Upper lobe of left lung (tissue), 4 donors: ENCODE data around the gene BPIFB3.

ENCODE experiments used
- EP300 ChIP-seq, 4 donors: sonication (generic); formaldehyde crosslinking; IDR thresholded peaks; one replicate each; pipeline ENCODE4 v1.5.1; 2017; ENCODE audit warnings: antibody characterized with exemption in 4 of 4, control low read depth in 2 of 4
- POLR2A ChIP-seq, 4 donors: fragments of 450-650 bp; IDR thresholded peaks; one replicate each; pipeline ENCODE4 v1.5.1; 2016 to 2017; ENCODE audit warnings: antibody characterized with exemption in 4 of 4, mild to moderate bottlenecking in 2 of 4
- POLR2AphosphoS5 ChIP-seq, 2 donors: sonication (generic); formaldehyde crosslinking; IDR thresholded peaks; one replicate each; pipeline ENCODE4 v1.5.1; 2017; ENCODE audit warnings: antibody characterized with exemption in 2 of 2
- TF ChIP-seq, protein P1 (sequence below), 6 experiments: fragments of 450-650 bp in 4 of 6; fragments of 200-600 bp in 2 of 6; sonication (generic) in 2 of 6; IDR thresholded peaks; one replicate each; pipeline ENCODE4 v1.5.1; 2016 to 2019; ENCODE audit warnings: antibody characterized with exemption in 6 of 6

DNA sequence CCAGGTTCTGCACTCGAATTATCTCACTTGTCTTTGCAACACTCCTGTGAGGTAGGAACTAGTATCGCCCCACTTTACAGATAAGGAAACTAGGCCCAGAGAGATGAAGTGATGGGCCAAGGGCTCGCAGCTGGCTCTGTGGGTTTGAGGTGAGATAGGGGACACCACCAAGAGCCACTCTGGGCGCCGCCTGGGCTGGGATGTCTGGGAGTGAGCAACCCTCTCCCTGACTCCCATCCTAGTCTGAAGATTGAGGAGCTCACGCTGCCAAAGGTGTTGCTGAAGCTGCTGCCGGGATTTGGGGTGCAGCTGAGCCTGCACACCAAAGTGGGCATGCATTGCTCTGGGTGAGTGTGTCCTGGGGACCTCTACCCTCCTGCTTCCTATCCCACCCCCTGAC is 5.4 kb downstream of the BPIFB3 start:
- no peak for TF ChIP-seq POLR2A (IDR thresholded peaks at IDR 0.05)
- TF ChIP-seq, protein P1, sequence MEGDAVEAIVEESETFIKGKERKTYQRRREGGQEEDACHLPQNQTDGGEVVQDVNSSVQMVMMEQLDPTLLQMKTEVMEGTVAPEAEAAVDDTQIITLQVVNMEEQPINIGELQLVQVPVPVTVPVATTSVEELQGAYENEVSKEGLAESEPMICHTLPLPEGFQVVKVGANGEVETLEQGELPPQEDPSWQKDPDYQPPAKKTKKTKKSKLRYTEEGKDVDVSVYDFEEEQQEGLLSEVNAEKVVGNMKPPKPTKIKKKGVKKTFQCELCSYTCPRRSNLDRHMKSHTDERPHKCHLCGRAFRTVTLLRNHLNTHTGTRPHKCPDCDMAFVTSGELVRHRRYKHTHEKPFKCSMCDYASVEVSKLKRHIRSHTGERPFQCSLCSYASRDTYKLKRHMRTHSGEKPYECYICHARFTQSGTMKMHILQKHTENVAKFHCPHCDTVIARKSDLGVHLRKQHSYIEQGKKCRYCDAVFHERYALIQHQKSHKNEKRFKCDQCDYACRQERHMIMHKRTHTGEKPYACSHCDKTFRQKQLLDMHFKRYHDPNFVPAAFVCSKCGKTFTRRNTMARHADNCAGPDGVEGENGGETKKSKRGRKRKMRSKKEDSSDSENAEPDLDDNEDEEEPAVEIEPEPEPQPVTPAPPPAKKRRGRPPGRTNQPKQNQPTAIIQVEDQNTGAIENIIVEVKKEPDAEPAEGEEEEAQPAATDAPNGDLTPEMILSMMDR (IDR thresholded peaks at IDR 0.05), result no peak
- no peak for TF ChIP-seq POLR2AphosphoS5 (IDR thresholded peaks at IDR 0.05)
- TF ChIP-seq EP300 (IDR thresholded peaks at IDR 0.05), result no peak
